T-helper 1 cell treated with Interleukin-12 subunit alpha and Interleukin-12 subunit beta and Interleukin-4 antibody, amounts not matched to agents 30 ng/mL and 1 ng/mL, for 36 hours (primary cell): ENCODE results near the gene MOAP1. TPM values are rescaled to one million over a fixed set of nuclear protein-coding genes. Genes with fewer than 3 reads are reported as not detected.
"Not testable (repeated sequence)": the region's sequence is repeated elsewhere in the genome, so short reads cannot be mapped to it uniquely, and the experiment has no call there.

Experiments used
- intact Hi-C: fragments of 100-400 bp; cut with micrococcal nuclease; formaldehyde crosslinking; loops from one replicate; pipeline ENCODE4 v1.15.1; 2024
- total RNA-seq: library from RNA; stranded (reverse); gene quantifications from 2 replicates; pipeline ENCODE4 v1.2.3, GENCODE V29; 2022

MOAP1 gene
- total RNA-seq, 1 donor from 2014 or later, result 24.0 TPM

- intact Hi-C loops, result no loop called here
Observed at GRCh38 chr14:93186466-93186865, 1.8 kb upstream of the MOAP1 start.

GRCh38 chr14:93185349-93185720 is 638 bp upstream of the MOAP1 start:
- intact Hi-C loops, result loop anchor here (1.0 to 2.0 kb wide), 7 partner anchors 22 to 391 kb away; partner anchors contain the start of genes BTBD7, GOLGA5, GON7 and ITPK1

GRCh38 chr14:93183596-93184317 is 940 bp downstream of the MOAP1 start:
- intact Hi-C loops, result loop anchor here (1.0 to 2.0 kb wide), 3 partner anchors 23 to 389 kb away; partner anchors contain the start of gene GOLGA5

GRCh38 chr14:93175492-93175891 is 9.2 kb downstream of the MOAP1 start:
- intact Hi-C loops, result no loop called here

GRCh38 chr14:93174731-93175130 is 10.0 kb downstream of the MOAP1 start:
- intact Hi-C loops, result not testable (repeated sequence)

- intact Hi-C loops, result no loop called here
Observed at GRCh38 chr14:93173943-93174395, 10.7 kb downstream of the MOAP1 start.

GRCh38 chr14:93171376-93171775 is 13.3 kb downstream of the MOAP1 start:
- intact Hi-C loops, result no loop called here

GRCh38 chr14:93170141-93170540 is 14.6 kb downstream of the MOAP1 start:
- intact Hi-C loops, result not testable (repeated sequence)

GRCh38 chr14:93169619-93170018 is 15.1 kb downstream of the MOAP1 start:
- intact Hi-C loops, result not testable (repeated sequence)

GRCh38 chr14:93168610-93169009 is 16.1 kb downstream of the MOAP1 start:
- intact Hi-C loops, result not testable (repeated sequence)

GRCh38 chr14:93165271-93166265 is 19.1 kb downstream of the MOAP1 start:
- intact Hi-C loops, result not testable (repeated sequence)

- intact Hi-C loops, result loop anchor here (2.0 kb wide), 1 partner anchor 15 kb away; no protein-coding TSS in a partner anchor
Observed at GRCh38 chr14:93163564-93163963, 21.1 kb downstream of the MOAP1 start.

- intact Hi-C loops, result no loop called here
Observed at GRCh38 chr14:93161411-93161940, 23.2 kb downstream of the MOAP1 start.

- intact Hi-C loops, result loop anchor here (1.0 kb wide), 1 partner anchor 23 kb away; no protein-coding TSS in a partner anchor
Observed at GRCh38 chr14:93160353-93160801, 24.3 kb downstream of the MOAP1 start.

- intact Hi-C loops, result loop anchor here (1.0 kb wide), 1 partner anchor 24 kb away; no protein-coding TSS in a partner anchor
Observed at GRCh38 chr14:93159625-93160352, 24.9 kb downstream of the MOAP1 start.

- intact Hi-C loops, result not testable (repeated sequence)
Observed at GRCh38 chr14:93158349-93158748, 26.3 kb downstream of the MOAP1 start.

- intact Hi-C loops, result no loop called here
Observed at GRCh38 chr14:93156693-93157369, 27.9 kb downstream of the MOAP1 start.

GRCh38 chr14:93155667-93156066 is 29.0 kb downstream of the MOAP1 start:
- intact Hi-C loops, result no loop called here

- intact Hi-C loops, result no loop called here
Observed at GRCh38 chr14:93153121-93153520, 31.6 kb downstream of the MOAP1 start.
